GM18867 (cell line): ENCODE data around the gene BNC1.
"Not testable (repeated sequence)": the region's sequence is repeated elsewhere in the genome, so short reads cannot be mapped to it uniquely, and the experiment has no call there.

Experiments used
- ATAC-seq: cut with Tn5 transposase; IDR thresholded peaks from one replicate; pipeline ENCODE4 v1.9.1; 2021; ENCODE audit warnings: mild to moderate bottlenecking, moderate library complexity; ENCODE audit not compliant: unreplicated experiment

Gene BNC1

DNA sequence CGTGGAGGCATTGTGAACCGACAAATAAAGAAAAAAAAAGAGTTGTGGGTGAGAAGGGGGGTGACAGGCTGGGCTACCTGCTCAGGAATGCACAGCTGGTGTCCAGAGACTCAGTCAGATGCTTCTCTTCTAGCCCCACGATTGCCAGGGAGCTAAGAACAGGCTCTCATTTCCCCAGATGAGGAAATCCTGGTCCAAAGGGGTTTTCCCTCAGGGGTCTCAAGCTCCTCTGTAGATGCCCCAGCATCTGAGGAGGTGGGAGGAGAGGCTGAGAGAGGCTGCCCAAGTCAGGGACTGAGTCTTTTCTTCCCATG is 35.5 kb downstream of the BNC1 start:
- ATAC-seq: no peak

DNA sequence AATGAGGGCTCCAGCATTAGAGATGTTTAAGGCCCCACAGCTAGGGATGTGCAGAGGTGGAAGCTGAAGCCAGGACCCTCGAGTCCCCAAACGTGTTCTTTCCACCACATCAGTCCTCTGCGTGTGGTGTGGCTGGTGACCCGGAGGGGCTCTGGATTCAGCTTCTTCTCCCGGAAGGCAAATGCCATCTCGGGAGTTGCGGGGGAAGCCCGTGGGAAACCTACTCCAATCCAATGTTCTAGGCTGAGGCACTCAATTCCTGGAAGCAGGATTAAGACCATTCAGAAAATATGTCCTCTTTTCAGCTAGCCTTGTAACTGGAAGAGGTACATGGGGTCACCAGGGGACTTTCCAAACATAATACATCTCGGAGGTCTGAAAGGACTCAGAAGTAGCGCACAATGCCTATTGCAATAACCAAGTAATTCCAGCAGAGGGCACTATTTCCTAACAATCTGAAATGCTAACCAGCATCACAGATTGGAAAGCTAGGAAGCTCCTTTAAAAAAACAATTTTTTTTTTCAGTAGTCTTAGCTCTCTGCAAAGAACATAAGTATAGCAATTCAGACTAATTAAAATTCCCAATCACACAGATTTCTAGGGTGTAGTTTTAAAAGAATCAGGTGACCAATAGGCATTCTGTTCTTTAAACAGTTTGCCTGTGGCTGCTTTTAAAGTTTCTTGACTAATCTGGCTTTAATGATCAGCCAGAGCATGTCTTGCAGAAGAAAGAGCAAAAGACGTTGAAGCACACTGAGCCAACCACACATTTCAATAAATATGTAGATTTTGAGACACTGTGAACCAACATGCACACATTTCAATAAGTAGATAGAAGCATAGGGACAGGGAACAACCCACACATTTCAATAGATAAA is 36.1 kb downstream of the BNC1 start:
- peak; percentile 41 for ATAC-seq

DNA sequence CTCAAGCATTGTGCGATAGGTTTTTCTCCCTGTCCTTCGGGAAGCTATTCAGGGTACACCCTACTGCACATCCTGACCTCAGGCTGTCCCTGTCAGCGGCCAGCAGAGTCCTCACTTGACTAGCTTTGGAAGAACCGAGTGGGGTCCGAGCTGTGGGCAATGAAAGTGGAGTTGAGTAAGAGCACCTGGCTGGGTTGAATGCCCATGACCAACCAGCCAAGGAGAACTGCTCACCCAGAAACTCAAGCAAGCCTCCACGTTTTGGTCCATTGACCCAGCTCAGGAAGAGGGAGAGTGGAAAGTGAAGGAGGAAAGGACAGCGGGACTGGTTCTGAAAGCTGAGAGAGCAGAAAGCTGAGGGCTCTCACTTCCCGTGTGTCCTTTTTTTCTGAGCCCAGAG is 40.8 kb downstream of the BNC1 start:
- no peak for ATAC-seq

DNA sequence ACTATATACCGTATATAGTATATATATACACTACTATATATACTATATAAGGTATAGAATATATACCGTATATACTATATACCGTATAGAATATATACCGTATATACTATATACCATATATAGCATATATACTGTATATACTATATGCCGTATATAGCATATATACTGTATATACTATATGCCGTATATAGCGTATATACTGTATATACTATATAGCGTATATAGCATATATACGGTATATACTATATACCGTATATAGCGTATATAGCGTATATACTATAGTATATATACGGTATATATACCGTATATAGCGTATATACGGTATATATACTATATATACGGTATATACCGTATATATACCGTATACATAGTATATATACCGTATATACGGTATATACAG is 54.2 kb downstream of the BNC1 start:
- no peak for ATAC-seq

DNA sequence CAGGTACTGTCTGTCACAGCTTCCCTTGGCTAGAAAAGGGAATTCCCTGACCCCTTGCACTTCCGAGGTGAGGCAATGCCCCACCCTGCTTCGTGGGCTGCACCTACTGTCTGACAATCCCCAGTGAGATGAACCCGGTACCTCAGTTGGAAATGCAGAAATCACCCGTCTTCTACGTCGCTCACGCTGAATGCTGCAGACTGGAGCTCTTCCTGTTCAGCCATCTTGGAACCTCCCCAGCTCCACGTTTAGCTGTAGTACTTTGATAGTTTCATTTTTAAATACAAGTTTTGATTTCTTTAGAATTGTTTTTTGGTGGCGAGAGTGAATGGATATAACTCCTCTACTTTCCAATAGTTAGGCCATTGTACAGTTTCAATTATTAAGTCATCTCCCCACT is 59.0 kb downstream of the BNC1 start:
- ATAC-seq: no peak

DNA sequence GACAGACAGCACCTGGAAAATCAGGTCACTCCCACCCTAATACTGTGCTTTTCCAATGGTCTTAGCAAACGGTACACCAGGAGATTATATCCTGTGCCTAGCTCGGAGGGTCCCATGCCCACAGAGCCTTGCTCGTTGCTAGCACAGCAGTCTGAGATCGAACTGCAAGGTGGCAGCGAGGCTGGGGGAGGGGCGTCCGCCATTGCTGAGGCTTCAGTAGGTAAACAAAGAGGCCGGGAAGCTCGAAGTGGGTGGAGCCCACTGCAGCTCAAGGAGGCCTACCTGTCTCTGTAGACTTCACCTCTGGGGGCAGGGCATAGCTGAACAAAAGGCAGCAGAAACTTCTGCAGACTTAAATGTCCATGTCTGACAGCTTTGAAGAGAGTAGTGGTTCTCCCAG is 62.7 kb downstream of the BNC1 start:
- ATAC-seq: not testable (repeated sequence)

DNA sequence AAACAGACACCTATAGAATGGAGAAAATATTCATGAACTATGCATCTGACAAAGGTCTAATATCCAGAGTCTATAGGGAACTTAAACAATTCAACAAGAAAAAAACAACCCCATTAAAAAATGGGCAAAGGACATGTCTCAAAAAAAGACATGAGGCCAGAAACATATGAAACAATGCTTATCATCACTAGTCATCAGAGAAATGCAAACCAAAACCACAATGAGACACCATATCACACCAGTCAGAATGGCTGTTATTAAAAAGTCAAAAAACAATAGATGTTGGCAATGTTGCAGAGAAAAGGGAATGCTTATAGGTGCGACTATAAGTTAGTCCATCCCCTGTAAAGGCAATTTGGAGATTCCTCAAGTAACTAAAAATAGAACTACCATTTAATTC is 65.4 kb downstream of the BNC1 start:
- ATAC-seq: no peak

DNA sequence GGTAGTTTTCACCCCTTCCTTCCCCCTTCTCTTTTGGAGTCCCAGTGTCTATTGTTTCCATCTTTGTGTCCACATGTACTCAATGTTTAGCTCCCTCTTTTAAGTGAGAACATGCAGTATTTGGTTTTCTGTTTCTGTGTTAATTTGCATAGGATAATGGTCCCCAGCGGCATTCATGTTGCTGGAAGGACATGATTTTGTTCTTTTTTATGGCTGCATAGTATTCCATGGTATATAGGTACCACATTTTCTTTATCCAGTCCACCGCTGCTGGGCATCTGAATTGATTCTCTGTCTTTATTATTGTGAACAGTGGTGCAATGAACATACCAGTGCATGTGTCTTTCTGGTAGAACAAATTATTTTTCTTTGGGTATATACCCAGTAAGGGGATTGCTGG is 69.2 kb downstream of the BNC1 start:
- no peak for ATAC-seq

DNA sequence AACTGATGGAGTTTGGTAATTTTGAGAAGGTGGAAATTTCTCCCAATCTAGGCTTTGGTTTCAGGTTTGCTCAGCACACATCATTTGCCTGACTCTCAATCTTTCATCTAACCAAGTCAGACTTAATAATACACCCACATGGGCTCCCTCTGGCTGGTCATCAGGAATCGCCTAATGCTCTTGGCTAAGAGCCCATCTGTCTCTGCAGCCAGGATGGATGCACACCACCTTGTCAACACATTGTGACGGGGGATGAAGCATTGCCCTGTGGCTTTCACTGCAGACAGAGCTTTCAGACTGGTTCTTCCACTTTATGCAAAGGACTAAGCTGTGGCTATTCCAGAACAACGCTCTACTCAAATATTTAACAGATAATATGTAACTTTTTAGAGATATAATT is 73.8 kb downstream of the BNC1 start:
- ATAC-seq: no peak

DNA sequence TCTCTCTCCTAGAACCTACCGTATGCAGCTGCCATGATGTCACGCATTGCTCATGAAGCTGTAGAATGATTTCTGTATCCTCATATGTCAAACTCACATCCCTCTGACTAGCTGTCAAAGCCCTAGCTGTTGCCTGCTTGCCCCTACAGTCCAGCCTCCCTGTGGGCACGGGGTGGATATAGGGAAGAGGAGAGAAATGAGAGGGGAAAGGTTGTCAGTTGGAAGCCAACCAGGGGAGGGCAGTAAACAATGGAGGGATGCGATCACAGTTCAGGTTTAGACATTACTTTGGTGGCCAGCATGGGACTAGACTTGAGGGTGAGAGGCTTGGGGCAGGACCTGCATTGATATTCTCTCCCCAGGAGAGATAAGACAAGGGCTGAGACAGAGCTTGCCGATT is 75.1 kb downstream of the BNC1 start:
- no peak for ATAC-seq

DNA sequence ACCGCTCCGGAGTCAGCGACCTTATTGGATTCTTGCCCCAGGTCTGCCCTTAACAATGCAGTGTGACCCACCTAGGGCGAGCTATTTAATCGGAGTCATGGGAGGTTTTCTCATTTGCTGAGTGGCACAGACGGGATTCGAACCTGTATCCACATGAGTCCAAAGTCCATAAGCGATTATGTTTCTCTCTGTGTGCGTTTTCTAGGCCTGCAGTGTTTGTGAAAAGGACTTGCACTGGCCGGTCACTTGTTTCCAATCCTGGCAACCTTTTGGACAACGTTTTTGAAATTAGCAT is 76.2 kb downstream of the BNC1 start:
- no peak for ATAC-seq

DNA sequence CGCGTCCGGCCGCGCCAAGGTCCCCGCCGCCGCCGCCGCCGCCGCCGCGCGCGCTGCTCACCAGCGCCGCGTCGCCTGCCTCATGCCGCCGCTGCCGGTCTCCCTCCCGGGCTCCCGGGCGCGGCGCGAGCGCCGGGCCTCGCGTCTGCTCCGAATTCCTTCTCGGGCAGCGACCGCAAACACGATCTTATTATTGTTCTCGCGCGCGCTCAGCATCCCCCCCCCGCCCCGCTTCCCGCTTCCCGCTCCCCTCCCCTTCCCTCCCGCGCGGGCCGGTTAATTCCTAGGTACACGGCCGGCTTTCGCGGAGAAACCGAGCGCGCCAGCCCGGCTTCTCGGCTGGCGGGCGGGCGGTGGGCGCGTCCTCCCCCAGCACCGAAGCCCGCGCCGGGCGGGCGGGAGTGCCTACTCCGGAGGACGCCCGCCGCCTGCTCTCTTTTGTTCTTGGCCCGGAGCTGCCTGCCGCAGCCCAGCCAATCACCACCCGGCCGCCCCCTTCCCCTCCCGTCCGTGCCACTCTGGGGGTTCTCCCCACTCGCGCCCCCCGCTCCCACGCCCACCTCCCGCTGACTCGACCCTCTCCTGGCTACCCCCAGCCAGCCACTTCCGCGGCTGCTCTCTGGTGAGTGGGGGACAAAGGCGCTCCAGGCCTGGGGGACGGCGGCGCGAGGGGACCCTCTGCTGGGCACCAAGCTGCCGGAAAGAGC is 76.7 kb downstream of the BNC1 start, which contains the start of gene HDGFL3:
HDGFL3 (minus strand) TSS at position 164 of the 707 bp plus-strand sequence. CDS start 409 bp downstream, outside the sequence.
- peak; percentile 36 for ATAC-seq

DNA sequence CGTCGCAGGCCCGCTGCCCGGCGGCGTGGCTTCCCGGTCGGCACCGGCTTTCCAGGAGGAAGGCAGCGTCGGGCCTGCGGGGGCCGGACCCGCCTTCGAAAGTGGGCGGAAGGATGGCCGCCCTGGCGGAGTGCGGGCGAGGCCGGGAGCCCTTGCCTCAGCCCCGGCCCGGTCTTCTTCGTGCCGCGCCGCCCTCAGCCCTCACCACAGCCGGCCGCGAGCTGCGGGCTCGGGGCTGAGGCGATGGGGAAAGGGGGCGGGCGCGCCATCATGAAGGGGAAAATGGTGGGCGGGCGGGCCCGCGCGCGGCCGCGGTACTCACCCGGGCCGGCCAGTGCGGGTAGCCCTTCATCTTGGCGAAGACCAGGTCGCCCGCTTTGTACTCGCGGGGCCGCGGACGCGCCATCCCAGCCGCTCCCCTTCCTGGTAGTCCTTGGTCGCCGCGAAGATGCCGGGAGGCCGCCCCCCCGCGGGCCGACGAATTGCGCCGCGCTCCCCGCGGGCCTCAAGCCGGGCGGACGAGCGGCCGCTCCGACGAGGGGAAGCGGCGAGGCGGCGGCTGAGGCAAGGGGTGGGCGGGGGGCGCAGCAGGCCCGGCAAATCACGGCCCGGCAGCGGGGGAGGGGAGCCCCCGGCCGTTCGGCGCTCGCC is 77.3 kb downstream of the BNC1 start:
- ATAC-seq: peak; percentile 17

DNA sequence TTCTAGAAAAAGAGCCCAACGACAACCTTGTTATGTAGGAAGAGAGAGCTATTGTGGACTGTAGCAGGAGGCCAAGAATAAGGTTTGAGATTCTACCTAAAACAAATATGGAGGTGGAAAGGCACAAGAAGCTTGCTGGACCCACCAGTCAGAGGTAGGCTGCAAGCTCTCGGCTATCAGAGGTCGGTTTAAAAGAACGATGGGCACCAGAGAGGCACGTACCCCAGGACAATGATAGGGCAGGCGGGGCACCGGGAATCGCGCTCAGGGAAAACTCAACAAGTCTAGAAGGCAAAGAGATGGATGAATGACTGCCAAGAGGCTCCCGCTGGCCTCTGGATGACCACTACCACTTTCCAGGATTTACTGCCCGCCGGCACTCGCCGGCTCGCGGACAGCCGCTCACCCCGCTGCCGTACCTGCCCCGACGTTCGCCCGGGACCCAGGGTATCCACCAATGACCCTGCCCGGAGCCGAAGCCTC is 77.9 kb downstream of the BNC1 start:
- no peak for ATAC-seq
